ENCODE data around the gene CLK4. TPM values are rescaled to one million over a fixed set of nuclear protein-coding genes. Genes with fewer than 3 reads are reported as not detected.
A peak's percentile ranks its signal among the peaks of the same experiment; 100 is the strongest.

Gene CLK4
- total RNA-seq, 1 experiment from 2014 or later: 16.0 TPM

DNA sequence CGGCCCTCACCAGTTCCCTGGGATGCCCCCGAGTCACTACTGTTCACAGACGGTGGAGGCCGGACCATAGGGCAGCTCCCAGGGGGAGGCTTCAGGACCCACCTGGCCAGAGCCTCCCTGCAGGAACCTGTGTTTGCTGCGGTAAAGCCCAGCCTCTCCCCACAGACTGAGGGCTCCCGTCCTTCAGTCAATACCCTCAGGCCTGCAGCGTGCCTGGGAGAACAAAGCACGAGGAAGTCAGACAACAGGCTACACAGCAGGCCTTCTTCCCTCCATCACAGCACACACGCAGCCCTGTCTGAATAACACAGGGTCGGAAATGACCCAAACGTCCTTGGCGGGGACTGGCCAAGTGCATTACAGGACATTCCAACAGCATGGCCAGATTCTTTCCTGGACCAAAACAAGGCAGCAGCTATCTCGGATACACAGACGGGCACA is 71.1 kb downstream of the CLK4 start (continued):
- peak; percentile 85 for TF ChIP-seq NR2C2 (CRISPR knock-in tag; IDR thresholded peaks at IDR 0.05)
- TF ChIP-seq TCF7 (CRISPR knock-in tag; IDR thresholded peaks at IDR 0.05; ENCODE audit: low read depth): peak; percentile 79; the same call in 1 of the 2 replicates
- peak; percentile 90; the same call in 1 of the 2 replicates for TF ChIP-seq CBFB (CRISPR knock-in tag; IDR thresholded peaks at IDR 0.05; ENCODE audit: low read depth)
- TF ChIP-seq, protein P1, sequence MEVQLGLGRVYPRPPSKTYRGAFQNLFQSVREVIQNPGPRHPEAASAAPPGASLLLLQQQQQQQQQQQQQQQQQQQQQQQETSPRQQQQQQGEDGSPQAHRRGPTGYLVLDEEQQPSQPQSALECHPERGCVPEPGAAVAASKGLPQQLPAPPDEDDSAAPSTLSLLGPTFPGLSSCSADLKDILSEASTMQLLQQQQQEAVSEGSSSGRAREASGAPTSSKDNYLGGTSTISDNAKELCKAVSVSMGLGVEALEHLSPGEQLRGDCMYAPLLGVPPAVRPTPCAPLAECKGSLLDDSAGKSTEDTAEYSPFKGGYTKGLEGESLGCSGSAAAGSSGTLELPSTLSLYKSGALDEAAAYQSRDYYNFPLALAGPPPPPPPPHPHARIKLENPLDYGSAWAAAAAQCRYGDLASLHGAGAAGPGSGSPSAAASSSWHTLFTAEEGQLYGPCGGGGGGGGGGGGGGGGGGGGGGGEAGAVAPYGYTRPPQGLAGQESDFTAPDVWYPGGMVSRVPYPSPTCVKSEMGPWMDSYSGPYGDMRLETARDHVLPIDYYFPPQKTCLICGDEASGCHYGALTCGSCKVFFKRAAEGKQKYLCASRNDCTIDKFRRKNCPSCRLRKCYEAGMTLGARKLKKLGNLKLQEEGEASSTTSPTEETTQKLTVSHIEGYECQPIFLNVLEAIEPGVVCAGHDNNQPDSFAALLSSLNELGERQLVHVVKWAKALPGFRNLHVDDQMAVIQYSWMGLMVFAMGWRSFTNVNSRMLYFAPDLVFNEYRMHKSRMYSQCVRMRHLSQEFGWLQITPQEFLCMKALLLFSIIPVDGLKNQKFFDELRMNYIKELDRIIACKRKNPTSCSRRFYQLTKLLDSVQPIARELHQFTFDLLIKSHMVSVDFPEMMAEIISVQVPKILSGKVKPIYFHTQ (CRISPR knock-in tag; IDR thresholded peaks at IDR 0.05): no peak
- no peak; the same call in 1 of the 2 replicates for TF ChIP-seq ATF1 (CRISPR knock-in tag; IDR thresholded peaks at IDR 0.05)
- peak; percentile 53 for TF ChIP-seq USF2 (CRISPR knock-in tag; IDR thresholded peaks at IDR 0.05)
- TF ChIP-seq SMAD4 (CRISPR knock-in tag; IDR thresholded peaks at IDR 0.05): peak; percentile 98
- TF ChIP-seq FOXK1 (CRISPR knock-in tag; IDR thresholded peaks at IDR 0.05): peak; percentile 97
- no peak for TF ChIP-seq MLX (CRISPR knock-in tag; IDR thresholded peaks at IDR 0.05)
- peak; percentile 98 for TF ChIP-seq MAX (CRISPR knock-in tag; IDR thresholded peaks at IDR 0.05)

- ChIA-PET POLR2A (no interaction called here), CTCF (interaction anchor here (1.2 to 4.1 kb wide), 3 partner anchors 23 to 94 kb away, joined by 3 to 16 read pairs (median 15); partner anchors contain the start of gene COL23A1)
- peak overlapping the region; percentile 96 for H3K27ac Mint-ChIP-seq
- DNase-seq (ENCODE audit: low spot score) (no peak), ATAC-seq (no peak)
- no peak overlapping the region for H3K4me3 Mint-ChIP-seq
- peaks cover 52% of the 10 kb centered on the region for H3K4me1 Mint-ChIP-seq
- H3K9me3 Mint-ChIP-seq: no peaks in the 10 kb centered on the region
- peaks cover 10% of the 10 kb centered on the region for H3K36me3 Mint-ChIP-seq
- peaks cover 4% of the 10 kb centered on the region; the same call in 1 of the 2 replicates for H3K27me3 Mint-ChIP-seq (ENCODE audit: low read depth)
- TF ChIP-seq ELF4 (CRISPR knock-in tag; IDR thresholded peaks at IDR 0.05; ENCODE audit: low read depth): no peak
- TF ChIP-seq, protein P1 (CRISPR knock-in tag; IDR thresholded peaks at IDR 0.05): no peak
- no peak for TF ChIP-seq MYBL2 (CRISPR knock-in tag; IDR thresholded peaks at IDR 0.05)
- TF ChIP-seq, protein P2, sequence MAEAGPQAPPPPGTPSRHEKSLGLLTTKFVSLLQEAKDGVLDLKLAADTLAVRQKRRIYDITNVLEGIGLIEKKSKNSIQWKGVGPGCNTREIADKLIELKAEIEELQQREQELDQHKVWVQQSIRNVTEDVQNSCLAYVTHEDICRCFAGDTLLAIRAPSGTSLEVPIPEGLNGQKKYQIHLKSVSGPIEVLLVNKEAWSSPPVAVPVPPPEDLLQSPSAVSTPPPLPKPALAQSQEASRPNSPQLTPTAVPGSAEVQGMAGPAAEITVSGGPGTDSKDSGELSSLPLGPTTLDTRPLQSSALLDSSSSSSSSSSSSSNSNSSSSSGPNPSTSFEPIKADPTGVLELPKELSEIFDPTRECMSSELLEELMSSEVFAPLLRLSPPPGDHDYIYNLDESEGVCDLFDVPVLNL (CRISPR knock-in tag; IDR thresholded peaks at IDR 0.05; ENCODE audit: borderline replicate concordance, low read depth): no peak
- TF ChIP-seq CREM (CRISPR knock-in tag; IDR thresholded peaks at IDR 0.05): no peak
- TF ChIP-seq, protein P3, sequence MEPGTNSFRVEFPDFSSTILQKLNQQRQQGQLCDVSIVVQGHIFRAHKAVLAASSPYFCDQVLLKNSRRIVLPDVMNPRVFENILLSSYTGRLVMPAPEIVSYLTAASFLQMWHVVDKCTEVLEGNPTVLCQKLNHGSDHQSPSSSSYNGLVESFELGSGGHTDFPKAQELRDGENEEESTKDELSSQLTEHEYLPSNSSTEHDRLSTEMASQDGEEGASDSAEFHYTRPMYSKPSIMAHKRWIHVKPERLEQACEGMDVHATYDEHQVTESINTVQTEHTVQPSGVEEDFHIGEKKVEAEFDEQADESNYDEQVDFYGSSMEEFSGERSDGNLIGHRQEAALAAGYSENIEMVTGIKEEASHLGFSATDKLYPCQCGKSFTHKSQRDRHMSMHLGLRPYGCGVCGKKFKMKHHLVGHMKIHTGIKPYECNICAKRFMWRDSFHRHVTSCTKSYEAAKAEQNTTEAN (CRISPR knock-in tag; IDR thresholded peaks at IDR 0.05): no peak
- TF ChIP-seq ZNF416 (CRISPR knock-in tag; IDR thresholded peaks at IDR 0.05): no peak
- TF ChIP-seq EMX1 (CRISPR knock-in tag; IDR thresholded peaks at IDR 0.05): no peak
- no peak for TF ChIP-seq ZNF138 (CRISPR knock-in tag; conservative IDR thresholded peaks at IDR 0.05)
- TF ChIP-seq SMAD4 (CRISPR knock-in tag; IDR thresholded peaks at IDR 0.05): no peak
- TF ChIP-seq, protein P4, sequence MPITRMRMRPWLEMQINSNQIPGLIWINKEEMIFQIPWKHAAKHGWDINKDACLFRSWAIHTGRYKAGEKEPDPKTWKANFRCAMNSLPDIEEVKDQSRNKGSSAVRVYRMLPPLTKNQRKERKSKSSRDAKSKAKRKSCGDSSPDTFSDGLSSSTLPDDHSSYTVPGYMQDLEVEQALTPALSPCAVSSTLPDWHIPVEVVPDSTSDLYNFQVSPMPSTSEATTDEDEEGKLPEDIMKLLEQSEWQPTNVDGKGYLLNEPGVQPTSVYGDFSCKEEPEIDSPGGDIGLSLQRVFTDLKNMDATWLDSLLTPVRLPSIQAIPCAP (CRISPR knock-in tag; IDR thresholded peaks at IDR 0.05): no peak
- TF ChIP-seq ZNF423 (CRISPR knock-in tag; IDR thresholded peaks at IDR 0.05): no peak
- TF ChIP-seq MAX (CRISPR knock-in tag; IDR thresholded peaks at IDR 0.05): no peak
- no peak for TF ChIP-seq ZBTB21 (CRISPR knock-in tag; IDR thresholded peaks at IDR 0.05; ENCODE audit: borderline replicate concordance)
Measured at GRCh38 chr5:178555005-178555404, 71.8 kb downstream of the CLK4 start.

All from WTC11 (cell line).